GM19043 (cell line): ENCODE results near the gene NRAP.

Experiments used
- ATAC-seq: cut with Tn5 transposase; IDR thresholded peaks from one replicate; pipeline ENCODE4 v1.9.1; 2021; ENCODE audit warnings: low read depth; ENCODE audit not compliant: unreplicated experiment

The NRAP gene

DNA sequence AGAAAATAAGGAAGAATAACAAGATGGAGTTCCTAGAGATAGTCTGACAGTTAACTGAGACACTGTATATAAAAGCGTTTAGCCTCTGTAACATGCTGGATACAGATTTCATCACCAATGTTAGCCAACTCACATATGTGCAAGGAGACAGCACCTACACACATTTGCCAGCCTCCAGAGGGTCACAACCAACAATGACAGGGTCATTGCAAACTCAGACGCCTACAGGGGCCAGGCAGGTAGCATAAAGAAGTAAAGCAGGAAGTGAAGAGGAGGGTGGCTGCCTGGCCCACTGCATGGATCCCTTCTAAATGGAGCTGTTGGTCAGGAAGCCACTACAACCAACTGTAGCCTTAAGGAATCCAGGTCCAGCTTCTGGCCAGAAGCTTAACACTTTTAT, 50.4 kb downstream of the NRAP start:
- ATAC-seq = no peak

DNA sequence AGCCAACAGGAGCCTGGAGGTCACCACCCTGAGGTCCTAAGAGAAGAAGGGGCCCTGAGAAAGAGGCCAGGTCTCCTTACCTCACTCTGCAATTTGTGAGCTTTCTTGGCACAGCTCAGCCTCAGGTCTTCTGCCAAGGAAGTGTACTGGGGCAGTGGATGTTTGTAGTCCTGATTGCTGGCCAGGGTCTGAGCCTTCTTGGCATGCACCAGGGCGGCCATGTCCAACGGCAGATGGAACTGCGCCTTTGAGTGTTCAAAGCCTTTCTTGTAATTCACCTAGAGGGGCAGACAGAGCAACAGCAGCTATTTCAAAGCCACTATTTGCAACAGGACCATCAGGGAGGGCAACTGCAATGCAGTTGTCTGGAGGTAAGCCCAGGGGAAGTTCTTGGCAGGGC, 51.7 kb downstream of the NRAP start:
- ATAC-seq = no peak

DNA sequence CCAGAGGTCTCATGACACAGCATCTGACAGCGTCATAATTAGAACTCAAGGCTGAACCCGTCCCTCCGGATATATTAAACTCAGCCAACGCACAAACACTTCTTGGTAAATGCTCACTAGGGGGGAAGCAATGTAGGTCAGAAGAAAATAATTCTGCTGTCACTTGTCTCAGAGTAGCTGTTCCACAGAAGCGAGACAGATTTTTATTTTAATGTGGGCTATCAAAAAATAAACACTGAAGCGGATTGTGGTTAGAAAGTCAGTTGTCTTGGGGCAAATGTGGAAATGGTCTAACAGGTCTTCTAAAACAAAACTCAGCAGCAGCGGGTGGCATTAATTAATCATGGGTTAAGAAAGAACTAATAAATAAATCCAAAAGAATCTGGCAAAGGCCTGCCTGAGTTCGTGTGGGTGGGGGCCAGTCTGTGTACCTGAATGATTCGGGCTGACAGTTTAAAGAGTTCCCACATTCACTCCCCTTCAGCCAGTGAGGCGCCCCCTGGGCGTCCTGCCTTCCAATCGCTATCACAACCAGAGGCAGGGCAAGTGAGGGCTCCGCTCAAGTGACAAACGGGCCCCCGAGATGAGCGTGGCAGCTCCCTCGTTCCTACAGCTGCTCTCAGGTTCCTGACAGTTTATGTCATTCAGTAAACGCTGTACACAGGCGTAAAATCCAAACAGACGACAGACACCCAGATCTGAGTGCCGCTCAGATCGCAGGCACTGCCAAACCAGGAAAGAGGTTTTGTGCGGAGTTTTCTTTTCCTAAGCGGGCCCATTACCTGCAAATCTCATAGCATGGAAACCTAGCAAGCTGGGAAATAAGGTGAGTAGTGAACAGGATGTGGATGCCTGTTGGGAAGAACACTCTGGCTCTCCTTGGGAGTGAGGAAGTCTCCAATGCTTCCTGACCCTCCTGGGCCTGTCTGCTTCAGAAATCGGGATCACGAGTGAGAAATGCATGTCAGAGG, 52.9 kb downstream of the NRAP start:
- no peak for ATAC-seq

DNA sequence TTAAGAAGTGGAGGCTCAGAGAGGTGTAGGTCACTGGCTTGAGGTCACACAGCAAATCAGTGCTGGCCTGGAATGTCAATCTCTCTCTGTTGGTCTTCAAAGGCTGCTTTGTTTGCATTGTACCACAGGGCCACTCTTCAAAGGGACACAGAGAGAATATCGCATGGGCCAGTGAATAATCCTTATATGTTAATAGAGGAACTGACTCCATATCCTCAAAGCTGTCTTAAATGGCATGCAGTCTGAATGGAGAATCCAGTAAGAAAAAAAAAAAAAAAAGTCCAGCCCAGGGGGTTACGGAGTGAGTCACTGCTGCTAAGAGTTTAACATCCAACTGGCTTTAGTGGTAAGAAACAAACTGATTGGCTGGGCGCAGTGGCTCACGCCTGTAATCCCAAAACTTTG, 54.1 kb downstream of the NRAP start:
- ATAC-seq = no peak

DNA sequence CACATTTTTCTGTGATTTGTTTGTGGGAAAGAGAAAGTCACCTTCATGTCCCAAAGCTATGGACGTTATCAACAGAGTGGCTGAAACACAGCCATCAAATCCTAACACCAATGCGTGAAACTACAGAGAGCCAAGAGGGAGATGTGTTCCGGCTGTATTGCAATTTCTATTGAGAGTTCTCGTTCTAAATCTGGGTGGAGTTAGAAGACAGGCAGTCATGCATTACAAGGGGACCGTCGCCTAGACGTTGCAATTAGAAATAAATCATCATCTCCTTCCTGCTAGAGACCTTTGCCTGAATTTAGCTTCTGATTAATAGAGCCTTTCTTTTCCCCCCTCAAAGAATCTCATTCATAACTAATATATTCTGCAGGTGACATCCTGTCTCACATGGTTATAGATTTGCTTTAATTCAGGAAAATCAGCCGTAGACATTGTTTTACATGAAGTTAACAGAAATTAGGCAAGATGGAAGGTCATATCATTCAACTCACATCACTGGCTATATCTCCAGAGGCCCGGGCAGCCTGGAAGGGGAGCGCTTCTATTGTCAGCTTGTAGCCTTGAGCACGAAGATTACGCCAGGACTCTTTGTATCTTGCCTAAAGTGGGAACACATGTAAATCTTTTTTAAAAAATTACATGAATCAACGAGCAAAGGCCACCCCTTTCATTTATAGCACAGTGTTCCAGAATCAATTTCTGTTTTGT, 58.4 kb downstream of the NRAP start:
- no peak for ATAC-seq

DNA sequence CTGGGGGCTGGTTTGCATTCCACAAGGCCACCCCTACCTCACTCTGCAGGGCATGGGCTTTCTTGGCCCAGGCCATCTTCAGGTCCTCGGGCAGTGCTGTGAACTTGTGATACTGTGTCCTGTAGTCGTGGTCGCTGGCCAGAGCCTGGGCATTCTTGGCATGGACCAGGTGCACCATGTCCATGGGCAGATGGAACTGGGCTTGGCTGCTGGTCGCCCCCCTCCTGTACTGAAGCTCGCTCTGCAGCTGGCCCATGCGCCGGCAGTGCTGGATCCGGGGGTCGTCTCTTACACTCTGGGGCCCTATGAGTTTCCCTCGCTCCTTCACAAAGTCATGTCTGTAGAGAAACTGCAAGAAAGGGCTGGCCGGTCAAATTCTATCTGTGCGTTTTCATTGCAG, 59.3 kb downstream of the NRAP start:
- no peak for ATAC-seq

DNA sequence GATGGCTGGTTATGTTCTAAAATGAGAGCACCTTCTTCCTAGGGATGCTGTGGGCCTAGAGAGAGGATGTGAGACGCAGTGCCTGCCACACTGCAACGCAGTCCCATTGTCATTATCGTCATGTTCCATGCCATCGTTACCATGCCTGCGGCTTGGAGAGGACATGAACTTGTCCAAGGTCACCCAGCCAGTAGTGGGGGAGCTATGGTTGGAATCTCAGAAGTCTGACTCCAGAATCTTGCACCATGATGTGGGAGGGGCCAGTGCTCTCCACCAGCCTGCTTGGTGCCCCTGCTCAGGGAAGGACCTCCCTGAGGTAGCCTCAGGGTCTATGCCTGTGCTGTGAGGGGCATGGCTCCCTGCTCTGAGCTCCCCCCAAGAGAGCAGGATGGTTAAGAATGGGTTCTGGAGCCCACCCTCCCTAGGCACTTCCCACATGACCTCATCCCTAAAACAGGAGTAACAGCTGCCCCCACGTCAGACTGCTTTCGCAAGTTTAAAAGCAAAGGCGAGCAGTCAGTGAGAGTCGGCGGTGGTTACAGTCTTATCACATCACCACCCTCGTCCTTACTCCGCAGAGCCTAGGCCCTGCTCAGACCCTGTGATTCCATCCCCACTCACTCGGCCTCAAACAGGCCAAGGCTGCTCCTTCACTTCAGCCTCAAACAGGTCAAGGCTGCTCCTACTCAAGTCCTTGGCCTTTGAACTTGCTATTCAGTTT, 60.6 kb downstream of the NRAP start:
- no peak for ATAC-seq

DNA sequence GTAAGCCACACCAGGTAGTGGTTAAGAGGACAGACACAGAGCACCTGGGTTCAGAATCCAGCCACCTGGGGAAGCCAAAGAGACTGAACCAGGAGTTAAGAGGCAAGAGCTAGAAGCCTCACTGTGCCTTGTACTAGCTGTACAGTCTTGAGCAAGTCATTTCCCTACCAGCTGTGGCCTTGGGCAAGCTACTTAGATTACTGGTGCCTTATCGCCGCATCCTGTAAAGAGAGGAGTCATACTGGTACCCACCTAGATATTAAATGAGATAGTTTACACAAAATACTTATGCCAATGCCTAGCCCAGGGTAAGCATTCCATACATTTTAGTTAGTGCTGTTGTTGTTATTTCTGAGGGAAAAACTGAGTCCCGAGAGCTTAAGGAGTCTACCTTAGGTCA, 63.3 kb downstream of the NRAP start:
- ATAC-seq = no peak

DNA sequence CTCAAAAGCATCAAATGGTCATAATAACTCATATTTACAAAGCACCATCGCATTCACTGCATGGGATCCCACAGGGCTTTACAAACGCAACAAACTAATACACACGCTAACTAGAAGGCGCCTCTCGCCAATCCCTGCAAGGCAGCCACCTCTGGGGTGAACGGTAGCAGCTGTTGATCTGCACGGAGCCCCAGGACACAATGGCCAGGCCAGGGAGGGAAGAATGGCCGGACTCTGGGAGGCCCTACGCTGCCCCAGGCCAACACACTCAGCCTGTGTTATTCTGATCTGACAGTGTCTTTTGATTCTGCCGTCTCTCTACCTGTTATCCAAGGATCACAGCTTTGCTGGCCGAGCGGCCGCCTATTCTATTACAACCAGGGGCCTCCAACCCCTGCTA, 69.2 kb downstream of the NRAP start:
- ATAC-seq = no peak

DNA sequence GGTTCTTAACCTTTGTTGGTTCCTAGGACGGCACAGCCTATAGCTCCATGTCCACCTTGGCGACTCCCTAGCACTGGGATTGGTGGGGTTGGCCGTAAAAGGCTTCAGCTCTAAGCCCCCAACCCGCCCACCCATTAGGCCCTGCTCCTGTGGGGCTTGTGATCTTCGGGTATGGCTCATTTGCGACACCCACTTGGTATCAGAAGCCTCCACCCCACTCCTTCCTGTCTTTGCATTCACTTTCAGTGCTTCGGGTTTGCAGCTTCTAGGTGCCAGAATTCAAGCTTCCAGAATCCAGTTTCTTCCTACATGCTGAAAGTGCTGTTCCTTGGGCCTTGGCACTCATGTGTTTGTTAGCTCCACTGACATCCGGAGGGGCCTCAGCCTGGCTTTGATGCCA, 71.5 kb downstream of the NRAP start:
- no peak for ATAC-seq

DNA sequence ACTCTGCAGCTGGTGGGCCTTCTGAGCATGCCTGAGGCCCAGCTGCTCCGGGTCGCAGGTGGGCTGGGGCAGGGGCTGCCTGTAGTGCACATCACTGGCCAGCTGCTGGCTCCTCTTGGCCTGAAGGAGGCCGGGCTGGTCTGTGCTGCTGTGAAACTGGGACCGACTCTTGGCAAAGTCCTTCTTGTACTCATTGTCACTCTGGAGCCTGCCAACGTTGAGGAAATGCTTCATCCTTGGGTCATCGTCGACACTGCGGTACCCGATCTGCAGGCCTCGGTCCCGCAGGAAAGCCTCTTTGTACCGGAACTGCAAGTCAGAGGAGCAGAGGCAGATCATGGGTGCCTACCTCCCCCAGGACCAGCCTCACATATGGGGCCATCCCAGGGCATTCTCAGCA, 73.3 kb downstream of the NRAP start:
- no peak for ATAC-seq

DNA sequence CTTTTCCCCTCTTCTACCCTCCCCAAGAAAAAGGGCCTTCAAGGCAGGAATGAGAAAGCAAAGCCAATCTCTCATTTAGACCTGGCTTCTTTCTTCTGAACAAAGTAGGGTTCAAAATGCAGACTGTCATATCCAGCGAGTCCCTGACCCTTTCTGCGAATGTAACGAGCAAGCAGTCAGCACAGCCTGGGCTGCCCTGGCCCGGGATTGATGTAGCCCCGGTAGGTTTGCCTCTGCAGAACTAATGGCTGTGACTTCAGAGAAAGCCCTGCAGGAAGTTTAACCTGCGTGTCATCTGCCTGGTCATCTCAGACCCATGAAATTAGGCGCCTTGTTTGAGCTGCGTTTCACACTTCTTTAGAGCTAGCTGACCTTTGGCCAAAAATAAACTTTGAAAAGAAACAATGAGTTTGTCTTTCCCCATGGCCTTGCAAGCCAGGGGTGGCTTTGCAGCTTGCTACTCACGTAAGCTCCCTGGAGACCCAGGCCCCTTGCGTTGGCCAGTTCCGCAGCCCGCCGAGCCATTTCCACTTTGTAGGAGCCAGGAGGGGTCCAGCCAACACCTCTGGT, 74.6 kb downstream of the NRAP start:
- ATAC-seq = no peak

DNA sequence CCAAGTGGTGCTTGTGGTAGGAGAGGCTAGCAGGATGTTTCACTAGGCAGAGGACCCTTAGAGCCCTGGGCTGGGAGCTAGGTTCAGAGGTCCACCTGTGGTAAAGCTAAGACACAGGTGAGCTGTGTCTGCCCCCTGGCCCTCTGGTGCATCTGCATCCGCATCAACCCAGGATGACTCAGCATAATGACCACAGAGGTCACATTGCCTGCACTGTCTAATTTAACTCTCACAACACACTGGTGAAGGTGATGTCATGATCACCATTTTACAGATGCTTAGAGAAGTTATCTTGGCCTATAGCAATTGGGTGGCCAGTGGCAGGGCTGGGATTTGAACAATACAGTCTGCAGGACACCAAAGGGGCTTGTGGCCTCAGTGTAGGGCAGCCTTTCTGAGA, 77.9 kb downstream of the NRAP start:
- ATAC-seq = no peak

DNA sequence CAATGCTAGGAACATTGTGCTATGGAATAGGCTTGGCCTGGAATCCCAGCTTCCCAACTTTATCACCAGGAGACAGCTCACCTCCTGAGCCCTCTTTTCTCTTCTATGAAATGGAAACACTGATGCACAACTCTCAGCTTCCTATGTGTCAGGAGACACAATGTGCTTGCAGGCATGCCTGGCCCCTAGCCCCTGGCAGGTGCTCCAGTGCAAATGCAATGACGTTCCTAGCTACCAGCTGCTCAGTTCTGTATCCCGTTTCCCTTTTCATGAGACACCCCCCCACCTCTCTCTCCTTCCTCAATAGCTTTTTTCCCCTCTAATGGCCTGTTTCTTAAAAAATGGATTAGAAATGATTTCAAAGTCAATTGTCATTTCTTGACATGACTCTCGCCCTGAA, 80.3 kb downstream of the NRAP start:
- ATAC-seq = no peak

DNA sequence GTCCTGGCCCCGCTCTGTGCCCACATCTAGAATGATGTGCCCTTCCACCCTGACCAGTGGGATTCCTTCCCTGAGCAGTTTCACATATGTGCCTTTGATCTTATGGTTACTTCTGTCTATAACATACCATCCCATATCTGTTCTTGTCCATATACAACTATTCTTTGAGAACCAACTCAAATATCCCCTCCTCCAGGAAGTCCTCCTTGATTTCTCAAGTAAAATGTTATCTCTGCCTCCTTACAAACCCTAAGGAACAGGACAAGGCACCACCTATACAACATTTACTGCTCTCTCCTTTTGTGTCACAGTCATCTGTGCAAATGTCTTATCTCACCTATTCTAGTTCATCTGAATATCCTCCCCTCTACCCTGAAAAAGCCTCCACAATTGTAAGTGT, 82.7 kb downstream of the NRAP start:
- no peak for ATAC-seq

DNA sequence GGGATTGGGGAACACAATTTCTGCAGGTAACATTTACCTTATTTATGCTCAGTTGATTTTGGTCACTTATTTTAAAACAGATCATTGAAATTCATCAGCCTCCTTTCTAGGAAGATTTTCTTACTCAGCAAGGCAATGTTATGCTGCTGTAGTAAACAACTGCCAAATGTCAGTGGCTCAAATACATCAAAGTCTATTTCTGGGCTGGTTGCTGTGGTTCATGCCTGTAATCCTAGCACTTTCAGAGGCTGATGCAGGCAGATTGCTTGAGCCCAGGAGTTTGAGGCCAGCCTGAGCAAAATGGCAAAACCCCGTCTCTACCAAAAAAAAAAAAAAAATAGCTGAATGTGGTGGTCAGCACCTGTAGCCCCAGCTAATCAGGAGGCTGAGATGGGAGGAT, 85.1 kb downstream of the NRAP start:
- ATAC-seq = no peak

DNA sequence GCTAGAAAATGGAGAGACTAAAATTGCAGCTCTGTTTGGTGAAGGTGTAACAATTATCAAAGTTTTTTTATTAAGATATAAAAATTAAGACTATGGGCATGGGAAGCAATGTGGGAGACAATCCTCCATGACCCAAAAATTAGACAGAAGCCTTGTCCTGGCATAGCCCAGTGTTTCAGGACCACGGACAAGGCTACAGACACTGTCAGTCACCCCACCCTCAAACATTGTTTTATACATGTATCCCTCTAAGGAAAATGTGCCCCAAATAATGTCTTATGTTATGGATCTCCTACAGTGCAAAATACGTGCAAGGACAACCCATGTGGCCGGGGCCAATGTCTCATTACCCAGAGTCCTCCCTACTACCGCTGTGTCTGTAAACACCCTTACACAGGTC, 87.0 kb downstream of the NRAP start:
- ATAC-seq = no peak

DNA sequence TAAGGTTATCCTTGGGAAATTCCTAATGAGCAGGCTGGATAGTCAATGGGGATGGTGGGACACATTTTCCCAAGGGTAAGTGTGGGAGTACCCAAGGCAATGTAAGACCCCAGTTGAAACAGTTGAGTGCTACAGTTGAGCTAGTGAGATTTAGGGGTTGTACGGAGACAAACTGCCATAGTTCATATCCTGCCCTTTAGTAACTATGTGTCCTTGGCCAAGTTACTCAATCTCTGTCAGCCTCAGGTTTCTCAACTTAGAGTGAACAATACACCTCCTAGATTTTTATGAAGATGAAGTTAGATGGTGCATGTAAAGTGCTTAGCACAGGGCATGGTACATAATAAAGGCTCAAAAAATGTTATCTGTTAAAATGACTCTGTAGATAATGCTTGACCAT, 90.5 kb downstream of the NRAP start:
- ATAC-seq = no peak

DNA sequence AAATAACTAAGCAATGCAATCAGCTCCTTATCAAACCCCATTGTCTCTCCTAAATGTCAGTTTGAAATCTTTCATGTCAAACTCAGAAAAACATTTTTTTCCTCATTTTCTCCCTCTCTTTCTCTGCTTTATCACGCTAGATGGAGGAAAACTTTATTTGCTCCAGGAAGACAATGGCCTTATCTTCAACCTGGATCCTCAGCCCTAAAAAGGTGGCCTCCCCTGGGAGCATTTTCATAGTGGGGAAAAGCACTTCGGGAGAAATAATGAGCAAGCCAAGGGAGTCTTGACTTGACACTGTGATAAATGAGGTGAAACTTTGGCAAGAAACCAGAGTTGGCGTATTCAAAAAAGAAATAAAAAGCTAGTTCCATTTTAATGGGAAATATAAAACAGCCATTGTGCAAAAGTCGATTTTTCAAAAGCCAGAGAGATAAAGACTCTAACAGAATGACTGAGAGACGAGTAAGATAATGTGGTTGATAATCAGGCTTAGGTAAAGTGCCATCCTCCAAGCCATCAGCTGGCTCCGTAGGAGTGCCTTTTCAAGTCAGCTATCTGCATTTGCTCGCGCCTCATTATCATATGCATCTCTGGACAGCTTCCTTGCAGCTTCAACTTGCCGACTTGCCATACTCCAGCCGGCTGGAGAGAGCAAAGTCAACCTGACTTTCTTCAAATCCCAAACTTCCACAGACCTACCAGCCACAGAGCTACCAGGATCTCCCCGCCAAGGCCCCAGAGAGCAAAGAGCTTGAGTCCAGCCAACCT, 91.1 kb downstream of the NRAP start:
- no peak for ATAC-seq

DNA sequence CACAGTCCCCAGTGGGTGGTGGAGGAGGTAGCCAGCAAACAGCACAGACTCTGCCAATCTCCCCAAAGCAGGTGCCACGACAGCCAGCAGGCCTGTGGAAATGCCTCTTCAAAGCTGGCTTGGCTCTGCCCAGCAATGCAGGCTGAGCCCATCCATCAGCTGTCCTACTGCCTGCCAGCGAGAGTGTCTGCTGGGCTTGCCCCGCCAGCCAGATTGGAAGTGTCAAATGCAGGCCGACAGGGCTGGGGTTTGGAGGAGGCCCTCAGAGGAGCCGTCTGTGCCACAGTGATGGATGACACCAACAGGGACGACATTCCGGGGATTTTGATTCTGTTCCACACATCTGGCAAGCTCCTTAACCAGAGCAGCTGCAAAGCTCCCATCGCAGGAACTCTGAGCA, 94.3 kb downstream of the NRAP start:
- no peak for ATAC-seq
